GM18951 (cell line): Measurements from ENCODE around the gene PDE5A.

Experiments used
- POLR2A ChIP-seq: IDR thresholded peaks from 4 replicates; pipeline ENCODE4 v1.6.1; 2011; ENCODE audit warnings: mild to moderate bottlenecking; ENCODE audit not compliant: insufficient read length, insufficient read depth; ENCODE audit errors: extremely low read depth
- in situ Hi-C: fragments of 300-500 bp; cut with MboI; formaldehyde crosslinking; loops from one replicate; pipeline ENCODE4 v1.12.0; 2022; ENCODE audit warnings: low sequenced_read_pairs, mixed read lengths, inconsistent platforms; ENCODE audit not compliant: unreplicated experiment

PDE5A gene

DNA sequence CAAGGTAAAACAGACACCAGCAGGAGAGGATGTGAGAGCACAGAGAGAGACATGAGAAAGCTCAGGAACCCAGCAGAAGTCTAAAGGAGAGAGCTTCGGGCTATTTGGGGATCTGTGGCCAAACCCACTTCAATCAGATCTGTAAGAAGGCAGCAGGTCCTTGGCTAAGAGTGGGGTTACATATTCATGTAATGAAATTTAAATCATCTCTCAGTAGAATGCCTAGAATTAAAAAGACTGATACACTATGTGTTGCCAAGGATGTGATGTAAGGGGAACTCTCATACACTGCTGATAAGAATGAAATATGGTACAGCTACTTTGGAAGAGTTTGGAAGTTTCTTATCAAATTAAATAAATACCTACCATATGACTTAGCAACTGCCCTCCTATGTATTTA is 35.8 kb downstream of the PDE5A start:
- in situ Hi-C loops: no loop called here
- no peak for TF ChIP-seq POLR2A

DNA sequence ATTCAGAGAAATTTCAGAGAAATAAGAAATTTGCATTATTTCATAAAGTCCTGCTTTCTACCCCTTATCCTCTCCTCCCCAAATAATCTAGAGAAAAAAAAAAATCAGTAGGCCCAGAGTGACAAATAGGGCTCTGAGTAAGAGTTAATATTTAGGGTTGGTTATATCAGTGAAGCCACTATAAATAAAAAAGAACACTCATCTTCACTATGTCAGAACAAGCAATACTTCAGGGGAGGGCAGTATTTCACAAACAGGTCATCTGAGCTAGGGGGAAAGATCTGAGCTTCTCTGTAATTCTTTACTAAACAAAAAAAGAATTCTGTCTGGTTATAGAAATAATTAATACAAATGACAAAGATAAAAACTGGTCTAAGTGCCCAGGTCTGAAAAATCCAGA is 39.4 kb downstream of the PDE5A start:
- TF ChIP-seq POLR2A: no peak
- in situ Hi-C loops: no loop called here

DNA sequence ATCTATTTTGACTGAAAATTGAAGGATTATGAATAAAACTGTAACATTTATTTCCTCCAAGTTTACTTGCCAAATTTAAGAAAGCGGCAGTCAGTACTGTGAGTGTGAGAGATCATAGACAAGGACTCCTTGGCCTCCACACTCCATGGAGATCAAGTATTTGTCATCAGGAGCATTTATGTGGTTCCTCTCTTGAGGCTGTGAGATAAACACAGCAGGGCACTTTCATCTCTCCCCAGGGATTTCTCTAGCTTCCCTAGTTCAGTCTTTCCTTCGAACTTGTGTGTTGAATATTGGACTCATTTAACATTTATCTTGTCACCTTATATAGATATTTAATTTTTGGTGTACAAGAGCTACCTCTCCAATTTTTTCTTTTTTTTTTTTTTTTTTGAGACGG is 40.8 kb downstream of the PDE5A start:
- in situ Hi-C loops: no loop called here
- TF ChIP-seq POLR2A: no peak

DNA sequence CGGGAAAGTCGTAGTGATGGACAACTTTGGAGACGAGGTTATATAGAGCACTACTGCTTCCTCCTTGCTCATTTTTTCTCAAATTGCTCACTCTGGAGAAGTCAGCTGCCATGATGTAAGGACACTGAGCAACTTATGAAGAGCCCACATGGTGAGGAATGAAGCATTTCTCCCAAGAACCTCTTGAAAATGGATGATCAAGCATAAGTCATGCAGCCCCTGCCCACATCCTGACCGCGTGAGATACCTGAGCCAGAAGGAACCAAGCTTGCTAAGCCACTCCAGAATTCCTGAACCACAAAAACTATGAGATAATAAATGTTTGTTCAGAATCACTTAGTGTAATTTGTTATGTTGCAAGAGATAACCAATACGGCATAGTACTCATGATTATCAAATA is 42.8 kb downstream of the PDE5A start:
- no peak for TF ChIP-seq POLR2A

DNA sequence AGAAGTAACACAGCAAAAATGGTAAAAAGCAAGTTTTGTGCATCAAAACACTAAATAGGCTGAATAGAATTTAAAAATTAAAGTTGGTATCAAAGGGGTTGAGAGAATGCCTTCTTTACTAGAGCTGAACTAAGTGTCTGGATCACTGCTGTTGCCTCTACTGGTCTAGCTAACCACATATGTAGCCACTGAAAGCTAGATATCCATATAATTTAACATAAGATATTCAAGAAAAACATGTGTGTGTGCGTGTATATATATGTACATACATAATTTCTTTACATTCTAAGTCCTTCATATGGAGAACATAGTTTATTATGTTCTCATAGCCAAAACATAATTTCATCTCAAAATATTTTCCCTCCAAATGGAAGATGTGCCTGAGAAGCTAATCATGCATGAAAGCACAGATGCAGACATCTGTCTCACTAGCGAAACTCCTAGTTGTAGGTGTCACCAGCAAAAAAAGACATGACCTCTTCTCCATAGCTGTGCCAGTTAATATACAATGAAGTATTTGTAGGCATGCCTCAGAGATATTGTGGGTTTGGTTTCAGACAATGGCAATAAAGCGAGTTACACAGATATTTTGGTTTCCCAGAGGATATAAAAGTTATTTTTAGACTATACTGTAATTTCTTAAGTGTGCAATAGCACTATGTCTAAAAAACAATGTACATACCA is 47.3 kb downstream of the PDE5A start:
- in situ Hi-C loops: no loop called here
- no peak for TF ChIP-seq POLR2A

More for the DNA sequence above, 42.8 kb downstream of the PDE5A start:
- in situ Hi-C loops: no loop called here

DNA sequence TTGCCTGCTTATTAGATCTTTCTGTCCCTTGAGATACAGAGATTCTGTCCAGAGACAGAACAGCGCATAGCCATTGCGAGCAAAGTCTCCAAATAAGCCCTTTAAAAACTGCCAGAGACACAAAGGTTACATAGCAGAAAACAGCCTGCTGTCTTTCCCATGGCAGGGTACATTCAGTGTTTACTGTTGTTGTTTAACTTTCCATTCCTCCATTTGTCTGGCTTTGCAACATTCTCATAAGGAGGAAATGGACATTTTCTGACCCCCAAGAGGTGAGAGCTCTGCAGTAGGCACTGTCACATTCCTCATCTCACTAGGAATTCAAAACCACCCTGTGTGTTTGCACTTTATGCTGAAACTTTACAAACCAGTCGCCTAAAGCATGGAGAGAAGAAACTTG is 48.3 kb downstream of the PDE5A start:
- TF ChIP-seq POLR2A: no peak
- in situ Hi-C loops: no loop called here

DNA sequence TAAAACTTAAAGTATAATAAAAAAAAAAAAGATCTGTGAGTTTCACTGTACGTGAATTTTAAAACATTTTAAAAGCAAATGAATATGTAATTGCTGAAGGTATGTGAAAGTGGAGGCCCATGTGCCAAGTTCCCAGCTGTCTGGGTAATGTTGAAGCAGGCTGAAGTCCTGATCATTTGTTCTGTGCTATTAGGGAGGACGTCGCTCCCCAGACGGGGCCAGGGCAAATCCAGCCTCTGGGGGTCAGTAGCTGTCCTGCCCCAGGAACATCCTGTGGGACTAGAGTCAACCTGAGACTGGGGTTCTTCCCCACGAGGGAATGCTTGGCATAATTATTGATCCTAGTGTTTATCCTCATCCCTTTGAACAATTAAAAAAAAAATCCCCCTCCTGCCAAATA is 48.8 kb downstream of the PDE5A start:
- no peak for TF ChIP-seq POLR2A
- in situ Hi-C loops: no loop called here

DNA sequence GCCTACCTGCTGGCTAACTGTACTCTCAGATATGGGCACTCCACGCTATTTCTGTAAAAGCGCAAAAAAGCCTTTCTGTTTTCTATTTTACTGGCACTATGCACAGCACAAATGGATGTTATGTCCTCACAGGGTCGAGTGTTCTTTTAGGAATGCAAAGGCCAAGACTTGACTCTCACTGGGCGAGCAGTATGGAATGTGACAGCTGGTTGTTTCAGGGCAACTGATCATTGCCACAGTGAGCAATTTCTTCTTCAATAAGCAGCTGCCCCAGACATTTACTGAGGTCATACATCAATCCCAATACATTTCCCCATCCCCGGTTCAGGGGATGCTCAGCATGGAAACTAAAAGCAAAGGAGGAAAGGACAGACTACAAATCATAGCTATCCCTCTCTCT is 58.2 kb downstream of the PDE5A start:
- in situ Hi-C loops: no loop called here
- no peak for TF ChIP-seq POLR2A

DNA sequence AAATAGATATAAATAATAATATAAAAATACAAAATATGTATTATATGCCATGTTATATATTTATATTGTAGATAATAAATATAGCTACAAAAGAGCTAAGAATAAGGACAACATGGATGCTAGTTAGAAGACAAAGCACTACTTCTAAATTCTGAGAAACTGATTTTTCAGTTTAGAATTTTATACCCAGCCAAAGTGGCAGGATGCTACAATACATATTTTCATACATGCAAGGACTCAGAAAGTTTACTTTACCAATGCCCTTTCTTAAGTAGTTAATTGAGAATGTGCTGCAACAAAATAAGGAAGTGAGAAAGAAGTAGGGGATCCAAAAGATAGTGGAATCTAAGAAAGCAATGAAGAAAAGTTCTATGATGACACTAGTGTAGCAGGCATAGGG is 64.5 kb downstream of the PDE5A start:
- in situ Hi-C loops: no loop called here
- TF ChIP-seq POLR2A: no peak

DNA sequence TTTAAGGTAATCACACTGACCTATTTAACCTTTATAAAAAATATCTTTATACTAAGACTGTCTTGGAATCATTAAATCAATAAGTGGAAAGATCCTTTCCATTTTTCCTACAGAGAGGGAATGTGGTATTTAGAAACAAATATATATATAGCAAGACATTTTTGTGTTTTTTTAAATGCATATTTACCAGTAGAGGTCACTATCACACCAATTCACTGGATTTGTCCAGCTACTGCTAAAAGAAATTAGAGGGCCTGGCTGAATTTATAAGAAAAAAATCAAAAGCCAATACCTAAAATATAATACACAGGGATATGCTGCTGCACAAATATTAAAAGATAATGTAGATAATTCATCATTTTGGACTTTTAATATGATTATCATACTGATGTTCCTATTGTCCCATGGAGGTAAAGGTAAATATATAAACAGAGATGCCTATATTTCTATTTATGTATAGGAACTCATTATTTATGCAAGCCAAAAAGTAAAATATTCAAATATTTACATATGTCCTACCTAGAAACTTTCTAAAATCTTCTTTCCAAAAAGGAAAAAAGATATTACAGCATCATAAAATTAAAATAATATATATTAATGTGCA is 69.5 kb downstream of the PDE5A start:
- in situ Hi-C loops: no loop called here
- no peak for TF ChIP-seq POLR2A

DNA sequence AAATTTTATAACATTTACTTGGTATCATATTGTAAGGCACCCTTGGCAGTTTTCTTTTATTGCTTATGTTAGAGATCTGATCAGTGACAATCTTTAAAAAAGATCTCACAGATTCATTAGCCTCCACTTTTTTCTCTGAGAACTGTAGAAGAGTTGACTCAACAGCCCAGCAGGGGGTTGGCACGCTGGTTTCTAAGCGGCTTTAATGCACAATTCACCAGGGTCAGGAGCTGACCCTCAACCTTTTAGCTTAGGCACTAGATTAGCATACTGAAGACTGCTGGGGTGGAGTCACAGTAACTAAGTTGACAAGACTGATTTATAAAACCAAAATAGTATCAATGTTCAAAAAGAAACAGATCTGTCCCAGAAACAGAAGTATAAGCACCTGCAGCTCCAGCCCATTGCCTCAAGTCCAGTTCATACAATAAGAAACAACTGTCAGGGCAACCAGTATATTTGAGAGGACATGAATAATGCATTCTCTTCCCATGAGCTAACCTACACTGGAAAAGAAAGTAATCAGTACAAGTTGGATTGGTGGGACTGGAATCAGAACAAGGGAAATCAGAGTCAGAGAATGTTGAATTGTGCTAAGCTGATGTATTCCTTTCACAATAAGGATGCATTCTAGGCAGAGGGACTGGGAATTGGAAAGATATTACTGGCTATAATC is 77.6 kb downstream of the PDE5A start:
- TF ChIP-seq POLR2A: no peak
- in situ Hi-C loops: no loop called here

DNA sequence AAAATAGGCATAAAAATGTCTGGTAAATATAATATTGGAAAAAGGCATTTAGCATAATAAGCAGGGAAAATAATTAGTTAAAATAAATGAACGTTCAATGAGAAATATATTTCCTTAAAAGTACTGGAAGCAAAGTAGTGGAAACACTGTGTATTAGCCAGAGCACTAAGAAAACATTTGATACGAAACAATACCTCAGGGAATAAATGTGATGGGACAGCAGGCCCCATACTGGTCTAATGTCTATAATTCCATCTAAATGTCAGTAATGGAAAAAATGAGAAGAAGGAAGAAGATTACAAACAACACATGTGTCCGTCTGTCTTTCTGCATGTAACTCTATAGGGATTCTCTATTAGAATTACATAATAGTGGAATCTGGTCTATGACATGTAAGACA is 79.0 kb downstream of the PDE5A start:
- in situ Hi-C loops: no loop called here
- no peak for TF ChIP-seq POLR2A

DNA sequence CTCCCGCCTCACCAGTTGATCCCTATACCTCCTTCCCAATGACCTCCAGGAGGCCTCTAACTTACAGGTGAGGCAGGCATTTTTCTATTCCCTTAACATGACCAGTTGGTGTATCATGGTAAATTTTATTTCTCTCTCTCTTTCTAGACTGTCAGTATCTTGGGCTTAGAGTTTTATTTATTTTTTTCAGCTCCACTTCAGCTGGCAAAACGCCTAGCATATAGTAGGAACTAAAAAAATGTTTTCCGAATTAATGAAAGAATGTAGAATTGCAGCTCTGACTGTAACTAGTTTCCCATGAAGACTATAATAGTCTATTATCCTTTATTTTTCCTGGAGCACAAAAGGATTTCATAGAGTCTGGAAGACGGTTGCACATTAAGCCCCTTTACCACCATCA is 84.8 kb downstream of the PDE5A start:
- in situ Hi-C loops: no loop called here
- TF ChIP-seq POLR2A: no peak

DNA sequence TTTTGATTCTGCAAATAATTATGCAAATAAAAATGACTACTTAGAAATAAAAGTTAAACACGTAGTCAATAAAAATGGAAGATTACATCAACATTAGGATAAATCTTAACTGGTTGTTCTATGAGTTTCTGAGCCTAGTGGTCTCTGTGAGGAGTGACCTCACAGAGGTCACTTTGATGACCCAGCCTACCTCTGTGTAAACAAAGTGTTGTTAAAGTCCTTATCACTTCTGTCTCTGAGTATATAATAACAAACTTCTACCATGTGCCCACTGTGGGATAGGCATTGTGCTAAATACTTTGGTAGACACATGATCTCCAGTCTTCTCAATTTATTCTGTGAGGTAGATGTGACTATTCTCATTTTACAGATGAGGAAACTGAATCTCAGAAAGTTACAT is 85.4 kb downstream of the PDE5A start:
- no peak for TF ChIP-seq POLR2A

More for the DNA sequence above, 85.4 kb downstream of the PDE5A start:
- in situ Hi-C loops: no loop called here
